ENCODE measurements around the gene EHD4.

- TF ChIP-seq CTCF (conservative IDR thresholded peaks at IDR 0.05) = no peak
- no peak for TF ChIP-seq ZFX (IDR thresholded peaks at IDR 0.05)
These were observed 46.2 kb upstream of the EHD4 start for GRCh38 chr15:42018306-42019224.
